ENCODE measurements around the gene TDRKH. TPM values are rescaled to one million over a fixed set of nuclear protein-coding genes. Genes with fewer than 3 reads are reported as not detected.

The TDRKH gene, protein sequence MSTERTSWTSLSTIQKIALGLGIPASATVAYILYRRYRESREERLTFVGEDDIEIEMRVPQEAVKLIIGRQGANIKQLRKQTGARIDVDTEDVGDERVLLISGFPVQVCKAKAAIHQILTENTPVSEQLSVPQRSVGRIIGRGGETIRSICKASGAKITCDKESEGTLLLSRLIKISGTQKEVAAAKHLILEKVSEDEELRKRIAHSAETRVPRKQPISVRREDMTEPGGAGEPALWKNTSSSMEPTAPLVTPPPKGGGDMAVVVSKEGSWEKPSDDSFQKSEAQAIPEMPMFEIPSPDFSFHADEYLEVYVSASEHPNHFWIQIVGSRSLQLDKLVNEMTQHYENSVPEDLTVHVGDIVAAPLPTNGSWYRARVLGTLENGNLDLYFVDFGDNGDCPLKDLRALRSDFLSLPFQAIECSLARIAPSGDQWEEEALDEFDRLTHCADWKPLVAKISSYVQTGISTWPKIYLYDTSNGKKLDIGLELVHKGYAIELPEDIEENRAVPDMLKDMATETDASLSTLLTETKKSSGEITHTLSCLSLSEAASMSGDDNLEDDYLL
- total RNA-seq (10 to 100 TPM; 11.3 to 17.7 TPM), total RNA-seq (18.5 to 38.6 reads per million in 2 donors)

DNA sequence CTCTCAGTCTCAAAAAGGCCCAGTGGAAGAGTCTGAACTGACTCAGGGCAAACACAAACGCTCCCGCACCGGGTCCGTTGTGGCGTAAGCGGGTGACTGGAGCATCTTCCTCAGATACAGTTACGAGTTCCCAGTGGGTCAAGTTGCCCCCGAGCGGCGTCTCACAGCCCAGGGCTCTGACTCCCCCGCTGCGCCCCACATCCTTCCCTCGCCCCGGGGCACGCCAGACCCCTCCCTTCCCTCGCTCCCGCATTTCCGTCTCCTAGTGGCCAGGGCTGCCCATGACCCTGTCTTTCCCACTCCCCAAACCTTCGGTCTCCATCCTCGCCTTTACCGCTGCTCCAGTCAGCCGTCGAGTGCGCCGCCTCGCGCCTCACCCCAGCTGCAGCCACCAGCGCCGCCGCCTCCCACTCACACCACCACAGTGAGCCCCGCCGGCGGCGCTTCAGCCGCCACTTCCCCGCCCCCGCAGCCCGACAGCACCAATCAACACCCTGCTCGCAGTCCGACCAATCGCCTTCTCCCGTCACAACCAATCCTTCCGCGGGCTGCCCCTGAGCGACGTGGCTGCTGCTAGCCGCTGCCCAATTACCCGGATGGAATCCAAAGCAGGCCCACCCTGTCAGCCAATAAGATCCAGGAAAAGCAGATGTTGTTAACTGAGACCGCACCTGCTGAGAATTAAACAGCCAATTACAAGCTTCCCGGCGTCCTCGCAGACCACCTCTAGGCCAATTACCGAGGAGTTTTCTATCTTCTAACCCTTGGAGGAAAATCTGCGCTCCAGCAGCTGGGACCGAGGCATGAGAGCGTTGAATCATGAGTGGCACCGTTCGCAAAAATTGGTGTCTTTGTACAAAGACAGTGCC lies at the start of gene TDRKH:
Gene TDRKH (minus strand): TSS at position 430 of the 869 bp plus-strand sequence. CDS start 7,478 bp downstream, outside the sequence.
- peaks cover 9% of the 10 kb centered on the region for H3K36me3 Mint-ChIP-seq (ENCODE audit: low read depth)
- DNase-seq (peak; percentile 94 to 98 (median 96)), ATAC-seq (peak; percentile 96)
- no peaks in the 10 kb centered on the region for H3K9me3 ChIP-seq (ENCODE audit: control insufficient read depth, low read length, poor library complexity, severe bottlenecking)
- no peaks in the 10 kb centered on the region for H3K27me3 Mint-ChIP-seq
- H3K4me1 Mint-ChIP-seq = peaks cover 21% of the 10 kb centered on the region
- H3K4me3 Mint-ChIP-seq = peak within 1 kb of the TSS; percentile 100
- H3K27ac Mint-ChIP-seq = peak within 1 kb of the TSS; percentile 97

DNA sequence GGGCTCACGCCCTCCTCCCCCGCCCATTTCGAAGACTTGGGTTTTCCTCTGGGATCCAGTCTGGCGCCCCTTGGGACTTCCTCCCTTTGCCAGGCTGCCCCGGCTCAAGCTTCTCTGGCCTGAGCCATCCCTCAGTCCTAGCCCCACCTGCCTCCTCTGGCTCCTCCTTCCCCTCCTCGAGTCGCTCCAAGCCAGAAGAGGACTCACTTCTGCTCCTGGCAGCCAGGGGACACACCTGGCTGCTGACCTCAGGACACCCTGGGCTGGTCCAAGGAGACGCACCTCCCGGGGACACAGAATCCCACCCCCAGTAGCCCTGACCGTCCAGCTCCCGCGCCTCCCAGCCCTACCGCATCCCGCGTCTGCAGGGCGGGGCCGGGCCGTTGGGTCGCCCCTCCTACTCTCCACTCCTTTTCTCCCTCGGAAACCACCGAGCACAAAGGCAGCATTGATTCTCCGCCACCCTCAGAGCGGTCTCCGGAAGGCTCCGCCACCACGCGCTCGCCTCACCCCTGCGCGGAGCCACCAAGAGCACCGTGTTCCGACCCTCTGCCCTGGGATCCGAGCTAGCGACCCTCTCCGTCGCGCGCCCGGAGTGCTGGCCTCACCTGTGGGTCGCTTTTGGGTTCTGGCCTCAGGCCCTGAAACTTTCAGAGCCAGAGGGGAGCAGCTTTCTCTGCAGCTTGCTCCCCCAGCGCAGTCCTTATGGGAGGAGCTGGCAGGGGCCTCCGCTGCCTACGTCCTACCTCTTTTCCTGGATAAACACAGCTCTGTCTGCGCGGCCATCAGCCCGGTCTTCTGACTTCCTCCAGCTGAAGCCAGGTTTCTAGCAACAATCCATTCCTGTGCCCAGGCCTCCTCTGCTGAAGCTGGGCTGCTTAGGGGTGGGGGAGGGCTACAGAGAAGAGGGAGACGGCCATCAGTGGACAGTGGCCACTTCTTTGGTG lies 49.4 kb upstream of the TDRKH start, which contains the start of gene C2CD4D:
Gene C2CD4D (minus strand): TSS at position 364 of the 947 bp plus-strand sequence. CDS start 831 bp downstream, outside the sequence.
- H3K9me3 ChIP-seq (ENCODE audit: control insufficient read depth, low read length, poor library complexity, severe bottlenecking) = no peaks in the 10 kb centered on the region
- ATAC-seq (peak; percentile 84), DNase-seq (peak; percentile 67 to 74 (median 68))
- Mint-ChIP-seq H3K27ac (peak within 1 kb of the TSS; percentile 97), H3K27me3 (no peaks in the 10 kb centered on the region), H3K4me3 (peak within 1 kb of the TSS; percentile 91), H3K4me1 (peaks cover 47% of the 10 kb centered on the region), H3K36me3 (ENCODE audit: low read depth) (peaks cover 3% of the 10 kb centered on the region)

DNA sequence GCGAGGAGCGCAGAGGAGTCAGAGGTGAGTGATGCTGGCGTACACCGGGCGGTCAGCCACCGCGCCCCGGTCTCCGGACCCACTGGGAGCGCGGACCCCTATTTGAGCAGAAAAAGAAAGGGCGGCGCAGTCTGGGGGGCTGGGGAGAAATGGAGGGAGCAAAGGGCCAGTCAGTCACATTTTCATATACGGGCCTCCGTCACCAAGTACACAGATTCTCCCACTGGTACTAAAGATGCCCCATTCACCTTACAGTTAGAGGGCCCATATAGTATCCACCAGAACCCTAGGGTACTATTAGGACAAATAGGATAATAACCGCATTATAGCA lies 48.7 kb upstream of the TDRKH start:
- no peaks in the 10 kb centered on the region for H3K9me3 ChIP-seq (ENCODE audit: control insufficient read depth, low read length, poor library complexity, severe bottlenecking)
- Mint-ChIP-seq H3K36me3 (ENCODE audit: low read depth) (peaks cover 2% of the 10 kb centered on the region), H3K27me3 (no peaks in the 10 kb centered on the region), H3K4me3 (peak overlapping the region; percentile 91), H3K4me1 (peaks cover 42% of the 10 kb centered on the region), H3K27ac (peak overlapping the region; percentile 97)
- ATAC-seq (no peak), DNase-seq (no peak)

DNA sequence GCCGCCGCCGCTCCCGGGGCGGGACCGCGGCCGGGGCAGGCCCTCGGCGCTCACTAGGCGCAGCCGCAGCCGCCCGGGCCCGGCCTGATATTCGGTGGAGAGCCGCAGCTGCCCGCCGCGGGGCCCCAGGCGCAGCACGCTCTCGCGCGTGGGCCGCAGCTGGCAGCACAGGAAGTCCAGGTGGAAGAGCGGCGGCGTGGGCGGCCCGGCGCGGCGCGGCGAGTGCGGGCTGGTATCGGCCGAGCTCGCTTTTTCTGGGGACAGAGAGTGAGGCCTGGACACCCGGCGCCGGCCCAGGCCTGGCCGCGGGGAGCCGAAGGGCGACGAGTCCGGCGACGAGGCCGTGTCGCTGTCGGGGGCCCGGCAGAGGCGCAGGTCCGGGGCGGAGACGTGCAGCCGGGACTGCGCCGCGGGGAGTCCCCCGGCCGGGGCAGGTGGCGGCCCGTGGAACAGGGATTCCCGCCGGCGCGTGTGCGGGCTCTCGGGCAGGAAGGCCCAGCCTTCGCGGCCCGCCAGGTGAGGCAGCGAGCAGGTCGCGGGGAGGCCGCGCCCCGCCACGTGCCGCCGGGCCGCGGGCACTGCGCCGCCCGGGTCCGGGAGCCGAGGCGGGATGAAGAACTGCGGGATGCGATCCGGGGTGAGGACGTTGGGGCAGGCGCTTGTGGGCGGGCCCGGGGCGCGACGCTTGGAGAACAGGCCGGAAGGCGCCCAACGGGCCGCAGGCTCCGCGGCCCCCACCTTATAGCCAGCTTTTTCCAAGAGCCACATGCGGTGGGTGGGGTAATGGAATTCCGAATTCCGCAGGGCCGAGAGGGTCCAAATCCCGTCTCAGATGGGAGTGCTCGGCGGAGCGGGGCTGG lies 48.2 kb upstream of the TDRKH start:
- ATAC-seq (peak; percentile 30), DNase-seq (peak; percentile 33 to 54 (median 47))
- H3K9me3 ChIP-seq (ENCODE audit: control insufficient read depth, low read length, poor library complexity, severe bottlenecking) = no peaks in the 10 kb centered on the region
- Mint-ChIP-seq H3K27me3 (no peaks in the 10 kb centered on the region), H3K4me3 (peak overlapping the region; percentile 98), H3K36me3 (ENCODE audit: low read depth) (peaks cover 2% of the 10 kb centered on the region), H3K4me1 (peaks cover 48% of the 10 kb centered on the region), H3K27ac (peak overlapping the region; percentile 98)

DNA sequence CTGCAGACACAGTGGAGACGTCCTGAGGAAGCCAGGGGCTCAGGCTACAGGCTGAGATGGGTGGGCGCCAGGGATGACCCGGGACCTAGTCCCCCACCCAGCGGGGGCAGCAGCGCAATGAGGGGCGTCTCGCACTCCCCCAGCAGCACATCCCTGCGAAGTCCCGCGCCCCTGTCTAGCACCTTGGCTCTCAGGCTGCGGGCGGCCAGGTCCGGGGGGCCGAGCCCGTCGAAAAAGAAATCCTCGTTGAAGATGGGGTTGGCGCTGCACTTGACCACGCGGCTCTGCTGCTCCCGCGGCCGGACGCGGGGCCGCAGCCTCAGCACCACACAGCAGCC lies 47.6 kb upstream of the TDRKH start:
- DNase-seq (no peak), ATAC-seq (no peak)
- no peaks in the 10 kb centered on the region for H3K9me3 ChIP-seq (ENCODE audit: control insufficient read depth, low read length, poor library complexity, severe bottlenecking)
- Mint-ChIP-seq H3K4me3 (peak overlapping the region; percentile 98), H3K27ac (peak overlapping the region; percentile 98), H3K4me1 (peaks cover 50% of the 10 kb centered on the region), H3K27me3 (no peaks in the 10 kb centered on the region), H3K36me3 (ENCODE audit: low read depth) (peaks cover 2% of the 10 kb centered on the region)

DNA sequence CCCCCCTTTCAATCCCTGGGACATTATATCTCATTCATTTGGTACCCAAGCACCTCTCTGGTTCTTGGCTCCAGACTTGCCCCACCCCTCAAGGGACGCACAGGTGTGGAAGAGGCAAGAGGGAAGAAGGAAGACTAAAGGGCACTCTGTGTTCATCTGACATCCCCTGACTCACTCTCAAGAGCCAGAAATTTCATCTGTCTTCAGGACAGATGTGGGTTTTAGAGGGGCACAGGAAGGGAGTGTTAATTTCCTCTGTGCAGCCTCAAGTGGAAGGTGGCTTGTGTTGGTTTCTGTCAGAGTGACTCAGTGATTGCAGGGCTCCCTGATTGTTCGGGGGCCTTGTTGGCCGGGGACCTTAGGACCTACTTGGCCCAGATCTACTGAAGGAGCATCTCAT lies 46.9 kb upstream of the TDRKH start:
- ATAC-seq = peak; percentile 12
- Mint-ChIP-seq H3K4me3 (peak overlapping the region; percentile 98), H3K36me3 (ENCODE audit: low read depth) (peaks cover 2% of the 10 kb centered on the region), H3K27me3 (no peaks in the 10 kb centered on the region), H3K4me1 (peaks cover 57% of the 10 kb centered on the region), H3K27ac (peak overlapping the region; percentile 98)
- DNase-seq = peak in 1 of 3 donors; percentile 47
- no peaks in the 10 kb centered on the region for H3K9me3 ChIP-seq (ENCODE audit: control insufficient read depth, low read length, poor library complexity, severe bottlenecking)

DNA sequence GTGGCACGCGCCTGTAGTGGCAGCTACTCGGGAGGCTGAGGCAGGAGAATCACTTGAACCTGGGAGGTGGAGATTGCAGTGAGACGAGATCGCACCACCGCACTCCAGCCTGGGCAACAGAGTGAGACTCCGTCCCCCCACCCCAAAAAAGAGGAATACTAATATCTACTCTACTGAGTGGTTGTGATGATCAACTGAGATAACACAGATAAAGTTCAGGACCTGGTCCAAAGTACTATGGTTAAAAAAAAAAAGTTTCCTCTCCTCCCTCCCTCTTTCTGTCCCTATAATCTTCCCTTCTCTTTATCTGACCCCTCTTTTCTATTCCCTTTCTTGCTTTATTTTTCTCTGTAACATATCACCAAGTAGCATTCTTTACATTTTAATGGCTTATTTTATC lies 45.3 kb upstream of the TDRKH start:
- H3K9me3 ChIP-seq (ENCODE audit: control insufficient read depth, low read length, poor library complexity, severe bottlenecking) = no peaks in the 10 kb centered on the region
- peaks cover 66% of the 10 kb centered on the region for H3K4me1 Mint-ChIP-seq
- H3K36me3 Mint-ChIP-seq (ENCODE audit: low read depth) = peaks cover 2% of the 10 kb centered on the region
- no peak overlapping the region for H3K4me3 Mint-ChIP-seq
- ATAC-seq (no peak), DNase-seq (no peak)
- no peaks in the 10 kb centered on the region for H3K27me3 Mint-ChIP-seq
- H3K27ac Mint-ChIP-seq = peak overlapping the region; percentile 98

DNA sequence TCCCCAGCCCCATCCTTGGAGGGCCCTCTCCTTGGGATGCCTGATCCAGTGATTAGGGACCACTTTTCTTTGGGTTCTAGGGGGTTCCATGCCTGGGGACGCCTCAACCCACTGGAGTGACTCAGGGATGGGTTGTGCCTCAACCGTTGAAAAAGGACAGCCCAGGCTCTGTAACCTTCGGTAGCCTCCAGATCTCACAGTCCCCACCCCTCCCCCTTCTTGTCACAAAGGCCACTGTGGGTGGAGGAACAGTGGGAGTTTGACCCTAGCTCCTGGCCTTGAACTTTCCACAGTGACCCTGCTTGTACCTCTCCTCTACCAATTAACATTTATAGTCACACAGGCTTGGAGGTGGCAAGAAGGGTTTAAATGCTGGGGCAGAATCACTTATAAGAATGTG lies 43.9 kb upstream of the TDRKH start:
- Mint-ChIP-seq H3K27me3 (no peaks in the 10 kb centered on the region), H3K4me1 (peaks cover 67% of the 10 kb centered on the region), H3K4me3 (peak overlapping the region; percentile 91), H3K36me3 (ENCODE audit: low read depth) (peaks cover 2% of the 10 kb centered on the region), H3K27ac (peak overlapping the region; percentile 98)
- no peak for ATAC-seq
- DNase-seq = no peak
- H3K9me3 ChIP-seq (ENCODE audit: control insufficient read depth, low read length, poor library complexity, severe bottlenecking) = no peaks in the 10 kb centered on the region

DNA sequence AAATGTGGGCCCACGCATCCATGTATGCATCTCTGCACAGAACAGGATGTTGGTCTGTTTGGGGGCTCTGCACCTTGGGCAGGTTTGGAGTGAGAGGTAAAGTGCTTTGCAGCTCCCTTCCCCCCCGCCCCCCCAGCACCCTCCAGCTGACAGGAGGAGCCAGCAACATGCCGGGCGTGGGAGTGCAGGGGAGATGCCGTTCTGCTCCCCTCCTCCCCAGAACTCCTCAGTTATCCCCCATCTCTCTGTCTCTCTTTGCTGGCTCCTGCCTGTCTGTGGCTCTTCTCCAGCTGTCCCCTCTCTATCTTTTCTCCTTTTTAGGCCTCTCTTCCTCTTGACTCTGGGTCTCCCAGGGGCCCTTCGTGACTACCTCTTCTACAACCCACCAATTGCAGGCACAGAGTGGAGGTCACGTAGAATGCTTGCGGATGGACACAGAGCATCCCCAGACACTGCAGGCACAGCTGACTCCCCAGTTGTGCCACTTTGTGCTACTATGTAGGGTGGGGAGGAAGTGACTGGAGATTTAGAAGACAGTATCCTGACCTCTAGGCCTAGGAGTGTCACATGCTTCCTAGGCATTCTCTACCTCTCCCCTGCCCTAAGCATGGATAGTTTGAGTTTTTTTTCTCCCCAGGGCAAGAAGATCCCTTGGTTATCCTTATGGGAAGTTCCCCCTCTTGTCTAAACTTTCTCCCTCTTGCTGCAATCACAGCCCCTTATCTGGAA lies 43.0 kb upstream of the TDRKH start:
- peak overlapping the region; percentile 97 for H3K4me3 Mint-ChIP-seq
- peaks cover 74% of the 10 kb centered on the region for H3K4me1 Mint-ChIP-seq
- peak overlapping the region; percentile 98 for H3K27ac Mint-ChIP-seq
- H3K27me3 Mint-ChIP-seq = no peaks in the 10 kb centered on the region
- H3K9me3 ChIP-seq (ENCODE audit: control insufficient read depth, low read length, poor library complexity, severe bottlenecking) = no peaks in the 10 kb centered on the region
- peaks cover 2% of the 10 kb centered on the region for H3K36me3 Mint-ChIP-seq (ENCODE audit: low read depth)
- DNase-seq (no peak), ATAC-seq (no peak)

DNA sequence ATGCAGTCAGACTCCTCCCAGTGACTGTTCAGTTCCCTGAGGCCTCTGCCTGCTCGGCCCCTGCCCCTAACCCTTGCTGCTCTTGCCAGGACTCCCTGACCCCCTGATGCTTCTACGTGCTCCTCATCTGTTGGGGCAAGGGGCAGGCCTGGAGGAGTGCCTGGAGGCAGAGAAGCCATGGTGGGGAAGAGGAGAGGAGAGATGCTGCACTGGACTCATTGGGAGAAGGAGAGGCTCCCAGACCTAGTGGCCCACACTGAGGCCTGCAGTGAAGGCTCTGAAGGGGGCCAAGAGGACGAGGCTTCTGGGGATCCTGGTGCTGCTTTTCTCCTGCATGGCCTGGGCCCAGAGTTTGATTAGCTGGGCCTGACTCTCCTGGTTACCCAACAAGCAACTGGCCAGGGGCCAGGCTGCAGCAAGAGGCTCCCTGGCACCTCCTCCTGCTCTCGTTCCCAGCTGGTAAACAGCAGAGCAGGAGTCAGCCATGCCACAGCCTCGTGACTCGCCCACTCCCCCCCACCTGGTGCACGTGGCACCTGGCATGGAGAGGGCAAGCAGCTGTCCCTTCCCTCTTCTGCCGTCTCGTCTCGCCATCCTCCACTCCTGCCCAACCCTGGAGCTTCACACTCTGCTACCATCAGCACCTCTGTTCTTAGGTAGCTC lies 42.1 kb upstream of the TDRKH start:
- H3K9me3 ChIP-seq (ENCODE audit: control insufficient read depth, low read length, poor library complexity, severe bottlenecking) = no peaks in the 10 kb centered on the region
- no peaks in the 10 kb centered on the region for H3K27me3 Mint-ChIP-seq
- H3K36me3 Mint-ChIP-seq (ENCODE audit: low read depth) = no peaks in the 10 kb centered on the region
- peak overlapping the region; percentile 97 for H3K4me3 Mint-ChIP-seq
- peak overlapping the region; percentile 98 for H3K27ac Mint-ChIP-seq
- ATAC-seq (no peak), DNase-seq (no peak)
- H3K4me1 Mint-ChIP-seq = peaks cover 78% of the 10 kb centered on the region

DNA sequence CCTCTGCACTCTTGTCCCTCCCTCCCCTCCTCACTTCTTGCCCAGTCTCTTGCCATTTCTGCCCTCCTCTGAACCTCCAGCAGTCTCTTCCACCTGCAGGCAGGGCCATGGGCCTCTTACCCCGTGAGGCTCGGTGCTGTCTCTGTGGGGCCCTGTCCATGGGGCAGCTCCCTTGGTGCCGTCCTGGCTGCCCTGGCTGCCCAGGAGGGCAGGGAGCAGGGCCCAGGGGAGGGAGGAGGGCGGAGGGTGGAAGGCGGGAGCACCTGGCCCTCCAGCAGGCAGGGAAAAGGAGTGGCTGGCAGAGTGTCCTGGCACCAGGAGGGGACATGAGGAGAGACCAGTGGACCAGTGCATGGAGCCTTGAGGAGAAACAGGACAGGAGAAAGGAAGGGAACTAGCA lies 41.3 kb upstream of the TDRKH start, which contains the start of gene RORC:
Gene RORC (minus strand): TSS at position 198 of the 400 bp plus-strand sequence. CDS start 38 bp downstream, at position 160.
- H3K27ac Mint-ChIP-seq = peak within 1 kb of the TSS; percentile 98
- ATAC-seq = no peak
- DNase-seq = no peak
- H3K27me3 Mint-ChIP-seq = no peaks in the 10 kb centered on the region
- peaks cover 70% of the 10 kb centered on the region for H3K4me1 Mint-ChIP-seq
- H3K4me3 Mint-ChIP-seq = peak within 1 kb of the TSS; percentile 97
- H3K36me3 Mint-ChIP-seq (ENCODE audit: low read depth) = no peaks in the 10 kb centered on the region
- H3K9me3 ChIP-seq (ENCODE audit: control insufficient read depth, low read length, poor library complexity, severe bottlenecking) = no peaks in the 10 kb centered on the region

Data from T-helper 17 cell (primary cell).